Cardiac fibroblast (primary cell): Measurements from ENCODE around the gene ZNF432.
A peak's percentile ranks its signal among the peaks of the same experiment; 100 is the strongest.
"Not testable (repeated sequence)": the region's sequence is repeated elsewhere in the genome, so short reads cannot be mapped to it uniquely, and the experiment has no call there.

ENCODE experiments used
- DNase-seq, 2 donors: peaks; one replicate each; pipeline versions ENCODE4 v3.0.0 to v3.0.0-alpha.2; 2010; ENCODE audit warnings: low read depth in 2 of 2
- H3K4me3 ChIP-seq, 2 donors: replicated peaks in 1 of 2; 1 replicate in 1 of 2; 2 replicates in 1 of 2; pipeline ENCODE4 v1.5.1; 2011; ENCODE audit warnings: low read depth in 2 of 2, low read length in 2 of 2, mild to moderate bottlenecking in 2 of 2, moderate library complexity in 1 of 2
- CTCF ChIP-seq: IDR thresholded peaks from one replicate; pipeline ENCODE4 v1.5.1; 2011; ENCODE audit warnings: low read depth, mild to moderate bottlenecking, low read length, inconsistent platforms

ZNF432 gene

GRCh38 chr19:52048555-52049501 lies at the start of gene ZNF432:
Gene ZNF432 (minus strand): TSS chr19:52048838. CDS start chr19:52046868, 1,970 bp downstream.
- H3K4me3 ChIP-seq: peak within 1 kb of the TSS; percentile 63 to 71
- TF ChIP-seq CTCF: no peak
- peak; percentile 96 to 98 for DNase-seq

GRCh38 chr19:52096416-52096815 lies 47.8 kb upstream of the ZNF432 start:
- not testable (repeated sequence) for H3K4me3 ChIP-seq
- DNase-seq: peak in 1 of 2 donors; percentile 34

GRCh38 chr19:52095172-52096014 lies 46.8 kb upstream of the ZNF432 start, which contains the start of gene ZNF841:
Gene ZNF841 (minus strand): TSS chr19:52095765. CDS start chr19:52084801, 10,964 bp downstream.
- peak; percentile 97 for DNase-seq
- no peak for TF ChIP-seq CTCF
- H3K4me3 ChIP-seq: peak within 1 kb of the TSS; percentile 90 to 94

GRCh38 chr19:52094526-52095130 lies 46.0 kb upstream of the ZNF432 start:
- peak in 1 of 2 donors; percentile 2 for DNase-seq
- TF ChIP-seq CTCF: no peak
- peak overlapping the region; percentile 90 to 94 for H3K4me3 ChIP-seq

GRCh38 chr19:52086481-52086880 lies 37.8 kb upstream of the ZNF432 start:
- peak; percentile 29 to 79 for DNase-seq
- TF ChIP-seq CTCF: no peak

GRCh38 chr19:52070496-52070895 lies 21.9 kb upstream of the ZNF432 start:
- TF ChIP-seq CTCF: no peak
- peak; percentile 42 to 91 for DNase-seq
- no peak overlapping the region for H3K4me3 ChIP-seq

More at GRCh38 chr19:52086481-52086880, 37.8 kb upstream of the ZNF432 start:
- H3K4me3 ChIP-seq: no peak overlapping the region
